ENCODE data around the gene HARS2.
"Not testable (repeated sequence)": the region's sequence is repeated elsewhere in the genome, so short reads cannot be mapped to it uniquely, and the experiment has no call there.

Gene HARS2, protein sequence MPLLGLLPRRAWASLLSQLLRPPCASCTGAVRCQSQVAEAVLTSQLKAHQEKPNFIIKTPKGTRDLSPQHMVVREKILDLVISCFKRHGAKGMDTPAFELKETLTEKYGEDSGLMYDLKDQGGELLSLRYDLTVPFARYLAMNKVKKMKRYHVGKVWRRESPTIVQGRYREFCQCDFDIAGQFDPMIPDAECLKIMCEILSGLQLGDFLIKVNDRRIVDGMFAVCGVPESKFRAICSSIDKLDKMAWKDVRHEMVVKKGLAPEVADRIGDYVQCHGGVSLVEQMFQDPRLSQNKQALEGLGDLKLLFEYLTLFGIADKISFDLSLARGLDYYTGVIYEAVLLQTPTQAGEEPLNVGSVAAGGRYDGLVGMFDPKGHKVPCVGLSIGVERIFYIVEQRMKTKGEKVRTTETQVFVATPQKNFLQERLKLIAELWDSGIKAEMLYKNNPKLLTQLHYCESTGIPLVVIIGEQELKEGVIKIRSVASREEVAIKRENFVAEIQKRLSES

DNA sequence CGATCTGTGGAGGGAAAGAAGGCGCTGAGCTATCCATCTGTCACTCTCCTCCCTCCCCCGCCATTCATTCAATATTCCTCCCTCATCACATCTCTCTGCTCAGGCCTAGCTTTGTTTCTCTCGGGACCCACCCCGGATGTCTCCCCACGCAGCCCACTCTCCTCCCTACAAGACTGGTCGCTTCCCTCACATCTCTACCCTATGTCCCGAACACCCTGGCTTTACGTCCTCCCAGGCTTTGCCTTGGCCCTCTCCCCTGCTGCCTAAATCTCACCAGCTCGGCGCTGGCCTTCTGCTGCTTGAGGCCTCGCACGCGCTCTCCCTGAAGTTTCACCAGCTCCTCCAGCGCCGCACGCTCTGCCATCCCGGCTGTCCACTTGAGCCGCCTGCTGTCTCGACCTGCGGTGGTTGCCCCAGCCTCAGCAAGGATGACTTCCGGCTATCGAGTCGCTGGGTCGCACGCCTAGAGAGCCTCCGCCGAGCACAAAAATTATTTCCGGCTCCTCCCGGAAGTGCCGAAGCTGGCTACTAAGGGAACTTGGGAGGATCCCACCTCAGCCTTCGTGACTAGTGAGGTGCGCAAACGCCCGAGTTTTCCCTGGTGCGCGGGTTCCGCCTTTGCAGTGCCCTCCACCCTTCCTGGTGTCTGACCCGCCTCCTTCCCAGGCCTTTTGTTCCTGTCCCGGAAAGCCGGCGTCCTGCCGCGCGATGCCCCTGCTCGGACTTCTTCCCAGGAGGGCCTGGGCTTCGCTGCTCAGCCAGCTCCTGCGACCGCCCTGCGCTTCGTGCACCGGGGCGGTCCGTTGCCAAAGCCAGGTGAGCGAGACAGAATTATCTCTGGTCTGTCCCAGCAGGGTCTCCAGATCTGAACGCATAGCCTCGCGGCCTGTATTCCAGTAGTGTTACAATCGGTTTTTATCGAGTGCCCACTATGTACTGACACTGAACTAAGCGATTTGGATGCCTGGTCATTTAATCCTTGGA, at the start of gene HARS2, which contains the start of gene HARS1:
HARS2 (plus strand) TSS at position 515 of the 984 bp plus-strand sequence; CDS start at position 709, 194 bp downstream.
HARS1 (minus strand) TSS at position 430 of the 984 bp plus-strand sequence; CDS start at position 364, 66 bp downstream.
- DNase-seq = peak; percentile 93

DNA sequence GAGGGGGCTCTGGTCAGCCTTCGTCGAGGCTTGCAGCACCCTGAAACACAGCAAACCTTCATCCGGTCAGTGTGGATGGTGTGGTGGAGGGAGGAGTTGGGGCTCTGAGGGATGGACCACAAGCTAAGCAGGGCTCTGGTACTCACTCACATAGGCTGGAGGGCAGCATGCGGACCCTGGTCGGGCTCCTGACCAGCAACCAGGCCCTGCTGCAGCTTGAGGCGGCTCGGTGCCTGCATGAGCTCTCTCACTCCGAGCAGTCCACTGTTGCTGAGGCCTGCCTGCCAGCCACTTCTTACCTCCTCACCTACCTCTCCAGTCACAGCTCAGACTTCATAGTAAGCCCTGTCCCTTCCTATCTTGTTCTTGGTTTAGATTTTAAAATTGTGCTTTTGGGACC, 49.5 kb upstream of the HARS2 start:
- DNase-seq = no peak

DNA sequence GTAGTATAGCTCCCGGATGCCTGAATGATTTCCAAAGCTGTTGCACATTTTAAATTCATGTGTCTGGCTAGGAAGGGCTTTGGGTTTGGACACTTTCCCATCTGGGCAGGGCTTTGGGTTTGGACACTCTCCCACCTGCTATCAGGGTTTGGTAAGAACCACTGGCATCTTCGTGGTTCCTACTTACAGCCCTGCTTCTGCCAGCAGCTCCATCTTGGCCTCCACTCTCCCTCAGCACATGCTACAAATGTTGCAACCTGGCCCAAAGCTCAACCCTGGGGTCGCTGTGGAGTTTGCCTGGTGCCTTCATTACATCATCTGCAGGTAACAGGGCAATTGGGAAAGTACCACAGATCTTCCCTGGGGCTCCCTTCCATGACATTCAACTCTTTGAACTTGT, 48.5 kb upstream of the HARS2 start:
- peak; percentile 56 for DNase-seq

DNA sequence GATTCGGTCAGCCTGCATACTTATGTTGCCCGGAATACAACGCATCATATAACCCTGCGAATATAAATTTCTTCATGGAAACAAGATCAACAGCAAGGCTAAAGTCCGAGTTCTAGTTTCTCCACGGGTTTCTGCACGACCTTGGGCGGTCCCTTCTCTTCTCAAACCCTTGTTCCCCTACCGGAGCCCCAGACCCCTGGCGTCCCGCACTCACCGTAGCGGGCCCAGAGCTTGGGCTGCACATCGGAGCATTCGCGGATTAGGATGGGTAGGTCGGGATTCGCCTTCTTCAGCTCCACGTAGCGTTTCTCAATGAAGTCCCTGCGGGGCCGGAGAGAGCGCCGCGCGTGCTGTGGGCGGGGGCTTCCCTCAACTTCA, 44.2 kb upstream of the HARS2 start:
- DNase-seq = no peak

DNA sequence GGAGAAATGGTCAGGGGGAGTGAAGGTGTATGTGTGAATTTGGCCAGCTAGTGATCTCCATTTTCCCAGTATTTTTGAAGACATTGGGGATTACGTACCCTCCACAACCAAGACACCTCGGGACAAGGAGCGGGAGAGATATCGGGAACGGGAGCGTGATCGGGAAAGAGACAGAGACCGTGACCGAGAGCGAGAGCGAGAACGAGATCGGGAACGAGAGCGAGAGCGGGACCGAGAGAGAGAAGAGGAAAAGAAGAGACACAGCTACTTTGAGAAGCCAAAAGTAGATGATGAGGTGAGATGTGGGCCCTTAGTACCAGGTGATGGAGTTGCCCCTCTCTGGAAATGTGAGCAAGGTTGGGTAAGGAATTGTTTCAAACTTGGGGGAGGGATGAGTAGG, 32.4 kb upstream of the HARS2 start:
- DNase-seq = no peak

DNA sequence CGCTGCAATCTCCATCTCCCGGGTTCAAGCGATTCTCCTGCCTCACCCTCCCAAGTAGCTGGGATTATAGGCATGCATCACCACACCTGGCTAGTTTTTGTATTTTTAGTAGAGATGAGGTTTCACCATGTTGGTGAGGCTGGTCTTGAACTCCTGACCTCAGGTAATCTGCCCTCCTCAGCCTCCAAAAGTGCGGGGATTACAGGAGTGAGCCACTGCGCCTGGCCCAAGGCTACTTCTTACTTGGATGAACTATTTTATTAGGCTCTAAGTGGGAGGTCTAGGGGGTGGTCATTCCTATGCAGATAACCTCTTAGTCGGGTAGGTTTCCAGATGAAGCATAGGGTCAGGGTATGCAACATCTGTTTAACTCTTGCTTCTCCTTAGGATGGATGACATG, 30.9 kb upstream of the HARS2 start:
- not testable (repeated sequence) for DNase-seq

DNA sequence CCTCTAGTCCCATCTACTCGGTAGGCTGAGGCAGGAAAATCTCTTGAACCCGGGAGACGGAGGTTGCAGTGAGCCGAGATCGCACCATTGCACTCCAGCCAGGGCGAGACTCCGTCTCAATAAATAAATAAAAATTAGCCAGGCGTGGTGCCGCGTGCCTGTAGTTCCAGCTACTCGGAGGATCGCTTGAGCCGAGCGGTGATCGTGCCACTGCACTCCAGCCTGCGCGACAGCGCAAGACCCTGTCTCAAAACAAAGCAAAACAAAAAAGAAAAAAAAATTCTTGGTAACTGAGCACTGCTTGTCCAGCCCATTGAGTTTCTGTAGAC, 27.3 kb upstream of the HARS2 start:
- DNase-seq = no peak

DNA sequence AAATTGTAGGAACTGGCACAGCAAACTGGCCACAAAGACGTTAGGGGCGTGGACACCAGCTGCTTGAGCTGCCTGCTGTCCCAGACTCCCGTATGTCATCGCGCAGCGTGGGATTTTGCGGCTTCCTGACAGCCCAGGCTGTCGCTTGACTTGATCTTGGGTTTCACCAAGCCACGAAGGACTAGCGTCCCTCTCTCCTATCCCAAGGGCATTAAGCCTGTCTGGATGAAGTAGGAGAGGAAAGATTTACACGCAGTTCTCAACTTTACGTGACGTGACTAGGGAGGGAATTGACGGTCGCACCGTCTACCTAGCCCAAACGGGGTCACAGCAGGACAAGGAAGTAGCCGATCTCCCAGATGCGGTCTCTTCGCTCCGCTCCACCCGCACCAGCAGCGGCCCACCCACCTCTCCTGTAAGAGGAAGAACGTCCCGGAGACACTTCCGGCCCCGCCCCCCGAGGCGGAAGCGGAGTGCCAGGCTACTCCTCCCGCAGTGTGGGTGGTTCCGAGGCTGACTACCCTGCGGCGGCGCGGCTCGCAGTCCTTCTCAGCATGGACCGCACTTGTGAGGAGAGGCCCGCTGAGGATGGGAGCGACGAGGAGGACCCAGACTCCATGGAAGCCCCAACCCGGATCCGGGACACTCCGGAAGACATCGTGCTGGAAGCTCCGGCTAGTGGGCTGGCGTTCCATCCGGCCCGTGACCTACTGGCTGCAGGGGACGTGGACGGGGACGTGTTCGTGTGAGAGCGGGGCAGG, 26.7 kb upstream of the HARS2 start, which contains the start of gene WDR55:
WDR55 (plus strand) TSS at position 546 of the 761 bp plus-strand sequence; CDS start at position 555, 9 bp downstream.
- DNase-seq = peak; percentile 92

DNA sequence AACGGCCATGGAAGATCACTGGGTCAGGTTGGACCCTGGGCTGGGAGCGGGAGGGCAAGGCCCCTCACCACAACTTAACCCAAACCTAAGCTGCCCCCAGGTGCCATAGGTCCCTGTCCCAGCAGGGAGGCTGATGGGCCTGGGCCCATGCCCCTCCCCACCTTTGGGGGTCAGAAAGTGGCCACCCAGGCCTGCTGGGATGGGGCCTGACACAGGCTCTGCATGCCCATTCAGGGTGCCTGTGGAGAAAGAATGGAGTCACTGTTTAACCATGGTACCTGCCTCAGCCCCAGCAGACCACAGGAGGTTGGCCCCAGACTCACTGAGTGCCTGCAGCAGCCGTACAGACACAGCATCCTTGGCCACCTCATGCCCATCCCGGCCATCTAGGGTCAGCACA, 20.2 kb upstream of the HARS2 start:
- DNase-seq = not testable (repeated sequence)

DNA sequence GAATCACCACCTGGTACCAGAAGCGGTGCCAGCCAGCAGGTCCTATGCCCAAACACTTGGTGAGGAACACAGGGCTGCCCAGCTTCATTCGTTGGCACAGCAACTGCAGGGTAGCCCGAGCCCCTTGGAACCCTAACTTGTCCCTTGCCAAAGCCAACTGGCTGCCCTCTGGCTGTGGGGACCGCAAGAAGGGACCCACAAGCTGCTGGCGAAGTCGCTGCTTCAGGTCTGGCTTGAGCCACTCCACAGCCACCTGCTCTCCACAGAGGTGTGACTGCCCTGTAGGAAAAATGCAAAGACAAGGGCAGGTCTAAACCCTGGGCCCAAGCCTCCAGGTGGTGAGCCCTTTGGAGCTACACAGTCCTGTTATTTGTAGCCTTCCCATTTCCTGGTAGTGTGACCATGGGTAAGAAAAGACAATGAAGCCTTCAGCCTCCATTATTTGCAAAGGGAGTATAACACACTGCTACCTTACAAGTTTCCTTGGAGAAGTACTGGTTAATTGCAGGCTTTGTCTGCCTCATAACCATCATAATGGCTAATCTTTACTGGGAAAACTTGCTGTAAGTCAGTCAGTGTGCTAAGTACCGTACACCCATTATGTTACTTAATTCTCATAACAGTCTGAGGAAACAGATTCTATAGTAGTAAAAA, 19.7 kb upstream of the HARS2 start:
- DNase-seq = no peak

DNA sequence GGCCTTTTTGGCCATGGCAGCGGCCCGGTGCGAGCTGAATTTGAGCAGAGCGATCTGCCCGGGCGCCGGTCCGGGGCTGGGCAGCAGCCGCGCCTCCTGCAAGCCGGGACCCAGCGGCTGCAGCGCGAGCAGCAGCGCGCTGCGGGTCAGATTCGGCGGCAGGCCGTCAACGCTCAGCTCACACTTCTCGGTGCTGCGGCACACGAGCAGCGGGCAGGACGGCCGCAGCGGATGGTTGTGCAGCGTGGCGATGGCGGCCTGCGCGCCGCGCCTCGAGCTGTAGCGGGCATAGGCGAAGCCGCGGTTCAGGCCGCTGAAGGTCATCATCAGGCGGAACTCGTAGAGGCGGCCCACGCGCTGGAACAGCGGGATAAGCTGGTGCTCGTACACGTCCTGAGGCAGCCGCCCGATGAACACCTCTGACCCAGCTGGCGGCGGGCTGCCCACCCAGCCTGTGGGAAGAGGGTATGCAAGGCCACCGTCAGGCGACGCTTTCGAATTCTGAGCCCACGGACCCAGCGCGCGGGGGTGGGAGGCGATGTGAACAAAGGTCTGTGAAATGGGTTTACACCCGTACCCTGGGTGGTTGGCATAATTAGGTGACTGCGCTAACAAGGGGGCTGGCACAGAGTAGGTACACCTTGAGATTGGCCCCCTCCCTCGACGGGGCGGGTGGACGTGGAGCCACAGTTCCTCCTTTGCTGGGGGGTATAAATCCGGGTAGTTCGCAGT, 18.6 kb upstream of the HARS2 start:
- peak; percentile 10 for DNase-seq

DNA sequence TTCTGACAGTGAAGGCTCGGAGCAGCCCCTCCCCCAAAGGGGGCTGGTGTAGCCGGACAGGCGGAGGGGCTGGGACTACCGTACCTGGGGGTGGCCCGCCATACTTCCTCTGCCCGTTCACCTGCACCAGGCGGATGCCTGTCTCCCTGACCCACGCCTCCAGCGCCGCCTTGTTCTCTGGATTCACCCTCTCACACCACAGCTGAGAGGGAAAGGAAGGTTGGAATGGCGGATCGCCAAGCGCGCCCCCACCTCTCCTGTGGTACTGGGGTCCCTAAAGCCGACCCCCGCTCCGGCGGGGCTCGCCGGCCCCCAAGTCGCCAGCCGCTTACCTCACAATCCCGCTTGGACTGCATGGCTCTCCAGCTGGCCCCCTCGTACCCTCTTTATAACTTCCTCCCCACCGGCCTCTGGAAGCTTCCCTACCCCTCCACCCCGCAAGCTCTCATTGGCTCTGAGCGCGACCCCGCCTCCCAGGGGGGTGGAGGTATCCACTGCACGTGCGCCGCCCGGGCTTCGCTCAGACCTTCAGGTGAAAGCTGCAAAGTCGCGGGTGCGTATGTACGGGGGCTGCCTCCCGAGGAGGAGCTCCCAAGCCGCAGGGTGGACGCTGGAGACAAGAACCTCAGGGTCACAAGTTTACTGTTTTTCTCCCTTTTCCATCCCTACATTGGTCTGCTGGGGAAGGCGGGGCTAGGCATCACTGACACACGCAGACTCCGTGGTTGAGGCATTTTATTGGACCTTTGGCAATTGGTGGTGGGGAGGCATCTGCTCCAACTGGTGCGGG, 17.9 kb upstream of the HARS2 start, which contains the start of gene DND1:
DND1 (minus strand) TSS at position 390 of the 790 bp plus-strand sequence; CDS start at position 356, 34 bp downstream.
- no peak for DNase-seq

DNA sequence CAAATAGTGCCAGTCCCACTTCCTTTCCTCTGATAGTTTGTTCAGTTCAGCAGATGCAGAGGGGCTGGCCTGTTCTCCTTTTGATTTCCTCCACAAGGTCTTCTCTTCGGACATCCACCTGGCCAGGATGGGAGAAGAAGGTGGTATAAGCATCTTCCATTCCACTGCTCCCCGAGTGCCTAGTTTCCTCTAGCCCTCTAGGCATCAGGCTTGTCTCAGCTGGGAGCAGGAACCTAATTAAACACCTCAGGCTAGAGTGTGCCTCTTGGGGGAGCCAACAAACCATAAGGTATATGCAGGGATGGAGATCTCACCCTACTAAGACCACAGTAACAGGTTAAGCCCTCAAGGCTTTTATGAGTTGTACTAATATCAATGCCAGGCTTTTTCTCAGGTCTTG, 17.0 kb upstream of the HARS2 start:
- DNase-seq = no peak

DNA sequence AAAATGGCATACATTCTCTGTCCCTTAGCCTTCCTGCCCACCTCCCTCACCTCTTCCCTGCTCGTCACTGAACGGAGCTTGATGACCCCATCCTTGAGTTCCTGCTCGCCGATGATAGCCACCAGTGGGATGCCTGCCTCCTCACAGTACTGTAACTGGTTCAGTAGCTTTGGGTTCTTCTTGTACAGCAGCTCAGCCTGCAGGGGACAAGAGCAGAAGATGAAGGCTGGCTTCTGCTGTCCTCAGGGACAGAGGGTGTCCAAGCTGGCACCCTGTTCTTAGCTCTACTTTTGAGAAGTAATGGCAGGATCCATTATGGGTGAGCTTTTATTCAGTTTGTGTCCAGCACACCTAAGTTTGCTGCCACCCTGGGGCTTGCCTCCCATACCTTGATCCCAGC, 16.6 kb upstream of the HARS2 start:
- DNase-seq = no peak

DNA sequence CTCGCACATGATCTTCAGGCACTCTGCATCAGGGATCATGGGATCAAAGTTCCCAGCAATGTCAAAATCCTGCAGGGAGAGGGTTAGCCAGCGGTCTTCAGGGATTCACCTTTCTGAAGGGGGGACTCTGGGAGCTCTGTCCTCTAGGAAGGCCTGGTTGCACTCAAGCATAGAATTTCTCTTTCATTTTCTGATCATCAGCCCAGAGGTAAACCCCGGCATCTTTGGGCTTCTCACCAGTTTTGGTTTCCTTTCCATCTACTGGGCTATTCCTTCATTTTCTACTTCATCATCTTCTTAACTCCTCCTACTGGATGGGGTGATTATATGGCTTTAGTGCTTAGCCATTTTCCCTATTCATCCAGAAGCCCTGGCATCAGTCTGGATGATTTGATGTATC, 13.3 kb upstream of the HARS2 start:
- DNase-seq = no peak

DNA sequence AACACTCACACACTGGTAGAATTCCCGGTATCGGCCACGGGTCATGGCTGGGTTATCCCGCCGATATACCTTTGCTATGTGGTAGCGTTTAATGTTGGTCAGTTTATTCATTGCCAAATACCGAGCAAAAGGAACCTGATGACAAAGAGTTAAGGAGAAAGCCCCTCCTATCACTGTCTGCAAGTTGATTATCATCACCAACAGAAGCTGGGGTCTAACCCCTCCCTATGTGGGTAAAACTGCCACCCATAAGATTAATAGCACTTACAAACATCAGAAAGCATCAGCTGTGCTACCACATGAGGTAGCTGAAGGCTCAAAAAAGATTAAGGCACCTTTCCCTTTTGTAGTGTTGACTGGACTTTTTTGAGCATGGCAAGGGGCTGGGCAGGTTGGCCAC, 12.3 kb upstream of the HARS2 start:
- no peak for DNase-seq

DNA sequence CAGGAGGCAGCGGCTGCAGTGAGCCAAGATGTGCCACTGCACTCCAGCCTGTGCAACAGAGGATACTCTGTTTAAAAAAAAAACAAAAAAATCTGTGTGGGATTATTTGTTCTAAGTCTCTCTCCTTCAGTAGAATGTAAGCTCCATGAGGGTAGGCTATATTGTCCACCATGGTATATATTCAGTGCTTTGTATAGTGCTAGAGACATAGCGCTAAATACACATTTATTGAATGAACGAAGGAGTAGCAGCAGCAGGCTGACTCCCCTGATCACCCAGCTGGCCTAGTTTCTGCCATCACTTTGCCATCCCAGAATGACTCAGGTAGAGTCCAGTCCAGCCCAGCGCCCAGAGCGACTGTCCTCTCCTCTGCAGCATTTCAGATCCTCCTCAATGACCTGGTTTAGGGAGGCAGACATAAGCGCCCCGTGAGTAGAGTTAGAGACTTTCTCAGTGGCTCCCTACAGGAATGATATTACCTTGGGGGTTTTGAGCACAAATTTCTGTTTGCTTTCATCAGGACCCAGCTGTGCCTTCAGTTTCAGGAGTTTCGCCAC, 801 bp upstream of the HARS2 start:
- DNase-seq = no peak

DNA sequence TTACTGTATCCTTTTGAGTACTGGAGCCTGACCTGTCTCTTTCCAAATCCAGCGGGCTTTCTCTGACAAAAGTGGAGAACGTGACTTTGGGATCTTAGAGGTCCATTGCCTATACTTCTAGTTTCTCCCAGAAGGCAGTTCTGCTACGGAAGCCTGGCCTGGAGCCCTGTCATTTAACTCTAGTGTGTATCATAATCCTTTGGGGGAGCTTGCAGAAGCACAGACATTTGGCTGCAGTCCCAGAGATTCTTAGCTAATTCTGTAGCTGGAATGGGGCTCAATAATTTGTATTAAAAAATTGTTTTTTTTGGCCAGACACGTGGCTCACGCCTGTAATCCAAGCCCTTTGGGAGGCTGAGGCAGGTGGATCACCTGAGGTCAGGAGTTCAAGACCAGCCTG, 3.0 kb downstream of the HARS2 start:
- DNase-seq = no peak

DNA sequence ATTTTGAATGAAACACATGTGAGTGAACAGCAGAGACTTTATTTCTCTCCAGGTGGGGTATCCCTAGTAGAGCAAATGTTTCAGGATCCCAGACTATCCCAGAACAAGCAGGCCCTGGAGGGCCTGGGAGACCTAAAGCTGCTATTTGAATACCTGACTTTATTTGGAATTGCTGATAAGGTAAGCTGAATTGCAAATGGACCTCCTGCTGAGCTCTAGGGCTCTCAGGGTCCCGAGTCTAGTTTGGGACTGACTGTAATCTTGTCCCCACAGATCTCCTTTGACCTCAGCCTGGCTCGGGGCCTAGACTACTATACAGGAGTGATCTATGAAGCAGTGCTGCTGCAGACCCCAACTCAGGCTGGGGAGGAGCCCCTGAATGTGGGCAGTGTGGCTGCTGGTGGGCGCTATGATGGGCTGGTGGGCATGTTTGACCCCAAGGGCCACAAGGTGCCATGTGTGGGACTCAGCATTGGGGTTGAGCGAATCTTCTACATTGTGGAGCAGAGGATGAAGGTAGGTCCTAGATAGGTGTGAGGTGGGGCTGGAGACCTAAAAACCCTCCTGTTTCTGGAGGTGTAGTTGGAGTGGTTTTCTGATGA, 5.7 kb downstream of the HARS2 start:
- DNase-seq = no peak
